SK-N-SH treated with all-trans-retinoic acid at 6 μM for 48 hours (cell line): Measurements from ENCODE around the gene FAF2.

Source experiments
- CREB5 ChIP-seq: fragments of 250-450 bp; sonication (Bioruptor Pico); IDR thresholded peaks from 2 replicates; pipeline ENCODE4 v1.5.1; 2020; ENCODE audit warnings: low read depth, mild to moderate bottlenecking, moderate library complexity
- CSRNP3 ChIP-seq: fragments of 250-450 bp; sonication (Bioruptor Pico); IDR thresholded peaks from 2 replicates; pipeline ENCODE4 v1.5.1; 2021; ENCODE audit warnings: mild to moderate bottlenecking, moderate library complexity
- GLIS3 ChIP-seq: fragments of 250-450 bp; sonication (Bioruptor Pico); IDR thresholded peaks from 2 replicates; pipeline ENCODE4 v1.5.0; 2020; ENCODE audit warnings: mild to moderate bottlenecking, moderate library complexity
- PATZ1 ChIP-seq: fragments of 250-450 bp; sonication (Bioruptor Pico); IDR thresholded peaks from 2 replicates; pipeline ENCODE4 v1.8.0; 2020; ENCODE audit warnings: mild to moderate bottlenecking, moderate library complexity, borderline replicate concordance
- POU6F1 ChIP-seq: fragments of 250-450 bp; sonication (Bioruptor Pico); IDR thresholded peaks from 2 replicates; pipeline ENCODE4 v1.8.0; 2021; ENCODE audit warnings: low read depth, mild to moderate bottlenecking, moderate library complexity, borderline replicate concordance
- PPARA ChIP-seq: fragments of 250-450 bp; sonication (Bioruptor Pico); IDR thresholded peaks from 2 replicates; pipeline ENCODE4 v1.5.0; 2020; ENCODE audit warnings: mild to moderate bottlenecking, borderline replicate concordance
- RARB ChIP-seq: fragments of 250-450 bp; sonication (Bioruptor Pico); IDR thresholded peaks from 2 replicates; pipeline ENCODE4 v1.8.0; 2021; ENCODE audit warnings: mild to moderate bottlenecking, moderate library complexity
- SNAI2 ChIP-seq: fragments of 250-450 bp; sonication (Bioruptor Pico); IDR thresholded peaks from 2 replicates; pipeline ENCODE4 v1.5.0; 2020; ENCODE audit warnings: mild to moderate bottlenecking, moderate library complexity
- TCF4 ChIP-seq: fragments of 250-450 bp; sonication (Bioruptor Pico); IDR thresholded peaks from 2 replicates; pipeline ENCODE4 v1.8.0; 2021; ENCODE audit warnings: mild to moderate bottlenecking, moderate library complexity, borderline replicate concordance
- TOX ChIP-seq: fragments of 250-450 bp; sonication (Bioruptor Pico); IDR thresholded peaks from 2 replicates; pipeline ENCODE4 v1.8.0; 2021; ENCODE audit warnings: mild to moderate bottlenecking, moderate library complexity, borderline replicate concordance
- TSHZ2 ChIP-seq: fragments of 250-450 bp; sonication (Bioruptor Pico); IDR thresholded peaks from 2 replicates; pipeline ENCODE4 v1.5.0; 2020; ENCODE audit warnings: mild to moderate bottlenecking, moderate library complexity
- ZFP30 ChIP-seq: fragments of 450-650 bp; formaldehyde crosslinking; IDR thresholded peaks from 2 replicates; pipeline ENCODE4 v1.5.0; 2022; ENCODE audit warnings: mild to moderate bottlenecking, moderate library complexity
- ZNF565 ChIP-seq: fragments of 450-650 bp; formaldehyde crosslinking; conservative IDR thresholded peaks from 2 replicates; pipeline ENCODE4 v1.5.0; 2020; ENCODE audit warnings: low read depth, mild to moderate bottlenecking, moderate library complexity

- TF ChIP-seq PATZ1 (CRISPR knock-in tag) (no peak), TOX (CRISPR knock-in tag) (no peak), CREB5 (CRISPR knock-in tag) (no peak), ZNF565 (CRISPR knock-in tag) (no peak), ZFP30 (CRISPR knock-in tag) (no peak), TCF4 (CRISPR knock-in tag) (no peak), POU6F1 (CRISPR knock-in tag) (no peak), GLIS3 (CRISPR knock-in tag) (no peak), RARB (CRISPR knock-in tag) (no peak), PPARA (CRISPR knock-in tag) (no peak), TSHZ2 (CRISPR knock-in tag) (no peak), CSRNP3 (CRISPR knock-in tag) (no peak), SNAI2 (no peak)
Observed at GRCh38 chr5:176401281-176402205, 46.6 kb upstream of the FAF2 start.
